GM12878 (cell line): ENCODE data around the gene MEF2D. TPM values are rescaled to one million over a fixed set of nuclear protein-coding genes. Genes with fewer than 3 reads are reported as not detected.

ENCODE experiments used
- BACH1 ChIP-seq: fragments of 450-650 bp; IDR thresholded peaks from 2 replicates; pipeline ENCODE4 v1.6.1; 2017; ENCODE audit warnings: mild to moderate bottlenecking, borderline replicate concordance
- BCLAF1 ChIP-seq: fragments of 450-650 bp; IDR thresholded peaks from 2 replicates; pipeline ENCODE4 v1.6.1; 2017; ENCODE audit warnings: antibody characterized with exemption, mild to moderate bottlenecking, moderate library complexity
- CEBPB ChIP-seq, 2 experiments: fragments of 150-350 bp in 1 of 2; IDR thresholded peaks; 2 replicates each; pipeline ENCODE4 v1.6.1; 2012 to 2014; ENCODE audit warnings: low read depth in 2 of 2, low read length in 2 of 2, borderline replicate concordance in 1 of 2, inconsistent platforms in 1 of 2
- FOXK2 ChIP-seq: fragments of 450-650 bp; IDR thresholded peaks from 2 replicates; pipeline ENCODE4 v1.6.1; 2017; ENCODE audit warnings: mild to moderate bottlenecking, moderate library complexity
- KDM1A ChIP-seq: fragments of 200-600 bp; sonication (generic); IDR thresholded peaks from 2 replicates; pipeline ENCODE4 v1.6.1; 2016; ENCODE audit warnings: borderline replicate concordance
- MTA2 ChIP-seq: fragments of 450-650 bp; IDR thresholded peaks from 2 replicates; pipeline ENCODE4 v1.6.1; 2016; ENCODE audit warnings: low read depth, mild to moderate bottlenecking, moderate library complexity
- NFIC ChIP-seq: IDR thresholded peaks from 2 replicates; pipeline ENCODE4 v1.6.1; 2012; ENCODE audit warnings: low read depth, mild to moderate bottlenecking, inconsistent platforms, low read length, moderate library complexity
- NKRF ChIP-seq: fragments of 450-650 bp; conservative IDR thresholded peaks from 2 replicates; pipeline ENCODE4 v1.6.1; 2017; ENCODE audit warnings: mild to moderate bottlenecking, moderate library complexity
- NRF1 ChIP-seq: conservative IDR thresholded peaks from 2 replicates; pipeline ENCODE4 v1.6.1; 2011; ENCODE audit warnings: mild to moderate bottlenecking, low read depth, low read length, improper control_type of control experiment
- PBX3 ChIP-seq: IDR thresholded peaks from 2 replicates; pipeline ENCODE4 v1.6.1; 2011; ENCODE audit warnings: mild to moderate bottlenecking, low read depth, low read length, moderate library complexity; ENCODE audit not compliant: insufficient replicate concordance
- RAD21 ChIP-seq: IDR thresholded peaks from 2 replicates; pipeline ENCODE4 v1.6.1; 2011; ENCODE audit warnings: mild to moderate bottlenecking, low read depth, low read length, moderate library complexity; ENCODE audit not compliant: insufficient read depth
- RBBP5 ChIP-seq: fragments of 200-600 bp; sonication (generic); conservative IDR thresholded peaks from 2 replicates; pipeline ENCODE4 v1.6.1; 2016
- RUNX3 ChIP-seq: IDR thresholded peaks from 2 replicates; pipeline ENCODE4 v1.6.1; 2012; ENCODE audit warnings: low read length, inconsistent platforms
- SIN3A ChIP-seq: IDR thresholded peaks from 2 replicates; pipeline ENCODE4 v1.6.1; 2012; ENCODE audit warnings: low read depth, low read length, improper control_type of control experiment
- SIX5 ChIP-seq: IDR thresholded peaks from 2 replicates; pipeline ENCODE4 v1.6.1; 2011; ENCODE audit warnings: mild to moderate bottlenecking, low read depth, low read length, moderate library complexity; ENCODE audit not compliant: severe bottlenecking
- SMARCA5 ChIP-seq: fragments of 450-650 bp; IDR thresholded peaks from 2 replicates; pipeline ENCODE4 v1.6.1; 2017; ENCODE audit warnings: mild to moderate bottlenecking
- SRF ChIP-seq, 2 experiments: IDR thresholded peaks; 2 replicates each; pipeline ENCODE4 v1.6.1; 2011; ENCODE audit warnings: low read depth in 2 of 2, low read length in 2 of 2, mild to moderate bottlenecking in 1 of 2, moderate library complexity in 1 of 2
- SUPT20H ChIP-seq: IDR thresholded peaks from 2 replicates; pipeline ENCODE4 v1.6.1; 2011; ENCODE audit warnings: low read depth, mild to moderate bottlenecking, low read length, moderate library complexity, borderline replicate concordance; ENCODE audit not compliant: control insufficient read depth
- TAF1 ChIP-seq: IDR thresholded peaks from 2 replicates; pipeline ENCODE4 v1.6.1; 2011; ENCODE audit warnings: mild to moderate bottlenecking, low read depth, low read length, borderline replicate concordance
- TARDBP ChIP-seq: IDR thresholded peaks from 2 replicates; pipeline ENCODE4 v1.6.1; 2016; ENCODE audit warnings: borderline replicate concordance
- TCF3 ChIP-seq: IDR thresholded peaks from 2 replicates; pipeline ENCODE4 v1.6.1; 2012; ENCODE audit warnings: low read depth, mild to moderate bottlenecking, low read length, borderline replicate concordance; ENCODE audit not compliant: insufficient read depth
- ZBED1 ChIP-seq: IDR thresholded peaks from 2 replicates; pipeline ENCODE4 v1.6.1; 2016; ENCODE audit warnings: borderline replicate concordance
- ZNF274 ChIP-seq: IDR thresholded peaks from one replicate; pipeline ENCODE4 v1.8.0; 2011; ENCODE audit not compliant: insufficient read length, insufficient read depth
- ZNF384 ChIP-seq: IDR thresholded peaks from 2 replicates; pipeline ENCODE4 v1.6.1; 2012; ENCODE audit warnings: low read depth, mild to moderate bottlenecking, low read length, improper control_type of control experiment, borderline replicate concordance
- ZZZ3 ChIP-seq: IDR thresholded peaks from 2 replicates; pipeline ENCODE4 v1.6.1; 2011; ENCODE audit warnings: low read depth; ENCODE audit not compliant: control insufficient read depth, insufficient read length
- polyA plus RNA-seq, 11 experiments: library from polyadenylated mRNA; depleted of rRNA in 4 of 11; unstranded in 6 of 11; stranded (reverse) in 5 of 11; fragments of >200 nt; fragmentation: Nextera tagmentation in 4 of 11; fragmentation: Illumina TruSeq in 1 of 11; extraction: Ambion mirVana in 4 of 11; extraction: Trizol in 1 of 11; gene quantifications; 1 replicate in 1 of 11; 2 replicates in 10 of 11; pipeline versions ENCODE4 v1.2.1 to v1.2.3, GENCODE V29; 2011 to 2016; ENCODE audit warnings: inconsistent platforms in 2 of 11, missing spikeins in 2 of 11, low read depth in 1 of 11
- total RNA-seq, 4 experiments: library from RNA; depleted of rRNA in 3 of 4; stranded (reverse); fragments of >200 nt in 3 of 4; fragmentation: Illumina TruSeq in 1 of 4; extraction: Trizol in 1 of 4; gene quantifications; 2 replicates each; pipeline versions ENCODE4 v1.2.1 to v1.2.3, GENCODE V29; 2013 to 2021

Gene MEF2D
- total and polyA plus RNA-seq, 10 of the 15 experiments (the other 5 are each of a cell fraction or from before 2014, with no cell fraction given): 0.61 to 53.0 (median 15.2) TPM

DNA sequence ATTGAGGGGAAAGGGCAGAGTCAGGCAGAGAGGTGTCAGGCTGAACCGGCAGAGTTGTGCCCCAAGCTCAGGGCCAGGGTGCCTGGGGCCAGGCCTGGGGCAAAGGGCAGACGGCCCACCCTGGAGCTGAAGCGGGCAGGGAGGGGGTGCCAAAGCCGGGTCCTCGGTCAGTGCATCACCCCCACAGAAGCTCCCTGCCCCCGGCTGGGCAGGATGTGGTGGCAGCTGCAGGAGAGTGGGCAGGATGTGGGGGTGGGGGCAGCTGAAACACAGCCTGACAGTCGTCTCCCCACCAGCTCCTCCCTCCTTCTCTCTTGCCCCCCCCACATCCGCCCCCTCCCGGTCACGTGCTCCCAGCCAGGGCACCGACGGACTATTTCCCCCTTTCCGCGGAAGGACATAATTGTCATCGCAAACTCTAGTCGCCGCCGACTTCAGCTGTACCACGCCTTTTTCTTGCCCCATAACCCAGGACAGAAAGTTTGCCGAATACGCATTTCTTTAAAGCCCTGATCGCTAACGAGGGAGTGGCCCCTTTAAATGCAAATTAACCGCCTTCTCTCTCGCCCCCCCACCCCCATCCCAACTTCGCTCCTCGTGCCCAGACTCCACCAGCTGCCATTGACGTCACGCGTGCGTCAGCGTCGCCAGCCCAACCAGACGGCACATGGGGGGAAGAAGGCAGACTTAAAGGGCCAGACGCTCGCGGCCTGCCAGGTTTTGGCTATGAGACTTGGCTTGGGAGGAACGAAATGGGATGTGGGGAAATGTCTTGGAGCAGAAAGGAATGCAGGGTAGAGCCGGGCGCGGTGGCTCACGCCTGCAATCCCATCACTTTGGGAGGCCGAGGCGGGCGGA lies 4.5 kb upstream of the MEF2D start (continued):
- TF ChIP-seq NKRF (0 out of 2 replicates have a peak, but pooled peaks have one; percentile 24), PBX3 (peak; percentile 50), ZNF384 (no peak), ZNF274 (no peak), SIX5 (no peak), BCLAF1 (no peak), ZBED1 (peak; percentile 75; the same call in 1 of the 2 replicates), NFIC (no peak), TAF1 (peak; percentile 67; the same call in 1 of the 2 replicates), FOXK2 (no peak), SUPT20H (no peak), RBBP5 (no peak), CEBPB (IDR thresholded peaks at IDR 0.05; ENCODE audit: borderline replicate concordance in 1 of 2, low read depth in 2 of 2, low read length in 2 of 2) (no peak), TARDBP (peak; percentile 83; the same call in 1 of the 2 replicates), SIN3A (peak; percentile 88; the same call in 1 of the 2 replicates), SMARCA5 (0 out of 2 replicates have a peak, but pooled peaks have one; percentile 5), TCF3 (peak; percentile 99), MTA2 (peak; percentile 84), NRF1 (no peak), RUNX3 (no peak), KDM1A (no peak), BACH1 (peak; percentile 26; the same call in 1 of the 2 replicates), ZZZ3 (no peak), RAD21 (no peak), SRF (IDR thresholded peaks at IDR 0.05; ENCODE audit: low read depth in 2 of 2, low read length in 2 of 2) (no peak)
